Duodenal mucosa (tissue), 2 donors: Measurements from ENCODE around the gene UGT1A9.
"Not testable (repeated sequence)": the region's sequence is repeated elsewhere in the genome, so short reads cannot be mapped to it uniquely, and the experiment has no call there.

Source experiments
- H3K27ac ChIP-seq: one replicate; pipeline ENCODE4 v1.7.0; 2013; ENCODE audit warnings: low read depth, low read length
- H3K27me3 ChIP-seq, 2 donors: one replicate each; pipeline ENCODE4 v1.7.0; 2013; ENCODE audit warnings: low read length in 2 of 2, control low read depth in 1 of 2; ENCODE audit not compliant: insufficient read depth in 2 of 2, control insufficient read depth in 1 of 2
- H3K36me3 ChIP-seq, 2 donors: one replicate each; pipeline ENCODE4 v1.7.0; 2013; ENCODE audit warnings: low read length in 2 of 2, control low read depth in 1 of 2; ENCODE audit not compliant: insufficient read depth in 2 of 2, control insufficient read depth in 1 of 2
- H3K4me1 ChIP-seq, 2 donors: one replicate each; pipeline ENCODE4 v1.7.0; 2013; ENCODE audit warnings: low read length in 2 of 2, control low read depth in 1 of 2; ENCODE audit not compliant: insufficient read depth in 2 of 2, control insufficient read depth in 1 of 2
- H3K4me3 ChIP-seq, 2 donors: one replicate each; pipeline ENCODE4 v1.7.0; 2013; ENCODE audit warnings: low read length in 2 of 2, low read depth in 1 of 2
- H3K9ac ChIP-seq, 2 donors: one replicate each; pipeline ENCODE4 v1.7.0; 2013; ENCODE audit warnings: low read length in 2 of 2, low read depth in 1 of 2
- H3K9me3 ChIP-seq, 2 donors: one replicate each; pipeline ENCODE4 v1.7.0; 2013; ENCODE audit warnings: low read length in 2 of 2, control low read depth in 1 of 2; ENCODE audit not compliant: control insufficient read depth in 1 of 2

The UGT1A9 gene

DNA sequence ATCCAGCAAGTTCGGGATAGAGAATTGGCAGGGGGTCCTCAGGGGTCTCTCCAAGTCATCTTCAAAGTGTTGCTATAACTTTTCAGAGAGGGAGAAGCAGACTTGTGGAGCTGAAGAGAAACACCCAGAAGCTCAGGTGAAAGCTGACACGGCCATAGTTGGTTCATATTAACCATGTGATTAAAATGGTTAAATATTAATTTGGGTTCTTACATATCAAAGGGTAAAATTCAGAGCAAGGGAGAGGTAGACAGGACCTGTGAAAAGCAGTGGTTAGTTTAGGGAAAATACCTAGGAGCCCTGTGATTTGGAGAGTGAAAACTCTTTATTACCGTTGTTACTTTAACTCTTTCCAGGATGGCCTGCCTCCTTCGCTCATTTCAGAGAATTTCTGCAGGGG lies 20.9 kb downstream of the UGT1A9 start, which contains the start of gene UGT1A6:
UGT1A6 (plus strand) TSS at position 243 of the 400 bp plus-strand sequence; CDS start at position 358, 115 bp downstream.
- Histone ChIP-seq H3K27ac (no peak within 1 kb of the TSS), H3K4me1 (peaks cover 37 to 41% of the 10 kb centered on the region in 2 donors), H3K9ac (no peak within 1 kb of the TSS), H3K27me3 (no peaks in the 10 kb centered on the region), H3K4me3 (peak within 1 kb of the TSS; percentile 4 to 46), H3K9me3 (no peaks in the 10 kb centered on the region), H3K36me3 (no peaks in the 10 kb centered on the region)

DNA sequence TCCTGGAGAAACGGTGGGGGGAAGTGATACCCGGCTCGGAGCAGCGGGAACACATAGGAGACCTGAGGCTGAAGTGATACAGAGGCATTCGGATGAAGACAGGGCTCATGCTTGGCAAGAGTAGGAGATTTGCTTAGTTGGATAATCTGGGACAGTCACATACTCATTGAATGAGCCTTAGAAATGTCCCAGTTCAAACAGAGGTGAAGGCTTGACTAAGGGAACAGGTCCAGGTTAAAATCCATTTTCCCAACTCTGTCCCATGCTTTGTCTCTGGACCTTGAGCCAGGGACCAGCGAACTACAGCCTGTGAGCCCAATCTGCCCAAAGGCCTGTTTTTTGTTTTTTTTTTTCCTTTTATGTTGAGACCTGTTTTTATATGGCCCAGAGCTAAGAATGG lies 22.3 kb downstream of the UGT1A9 start:
- Histone ChIP-seq H3K9ac (no peak overlapping the region), H3K27me3 (no peaks in the 10 kb centered on the region), H3K9me3 (no peaks in the 10 kb centered on the region), H3K4me3 (no peak overlapping the region), H3K27ac (no peak overlapping the region), H3K36me3 (no peaks in the 10 kb centered on the region), H3K4me1 (peaks cover 34 to 37% of the 10 kb centered on the region in 2 donors)

DNA sequence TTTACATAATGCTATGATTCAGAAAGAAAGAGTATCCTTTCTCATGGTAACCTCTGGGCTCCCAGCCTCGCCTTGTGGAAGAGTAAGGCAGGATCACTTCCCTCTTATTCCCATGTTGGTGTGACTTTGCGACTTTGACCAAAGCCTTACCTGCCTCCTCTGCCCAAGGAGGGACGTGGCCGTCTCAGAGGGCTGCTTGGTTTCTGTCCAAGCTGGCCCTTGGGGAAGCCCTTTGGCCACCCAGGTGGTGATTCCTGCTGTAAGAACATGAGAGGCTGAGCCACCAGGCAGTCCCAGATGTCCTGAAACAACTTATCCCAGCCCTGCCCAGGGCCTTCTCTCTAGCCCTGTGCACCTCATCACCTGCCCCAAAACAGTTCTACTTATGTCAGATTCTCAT lies 27.0 kb downstream of the UGT1A9 start:
- H3K27me3 ChIP-seq, result no peaks in the 10 kb centered on the region
- H3K4me3 ChIP-seq, result no peak overlapping the region
- H3K4me1 ChIP-seq, result peaks cover 4 to 9% of the 10 kb centered on the region in 2 donors
- H3K27ac ChIP-seq, result no peak overlapping the region
- no peaks in the 10 kb centered on the region for H3K9me3 ChIP-seq
- no peaks in the 10 kb centered on the region for H3K36me3 ChIP-seq
- H3K9ac ChIP-seq, result no peak overlapping the region

- peaks cover 0 to 5% of the 10 kb centered on the region in 2 donors for H3K4me1 ChIP-seq
- no peak overlapping the region for H3K9ac ChIP-seq
- H3K4me3 ChIP-seq, result no peak overlapping the region
- no peak overlapping the region for H3K27ac ChIP-seq
- no peaks in the 10 kb centered on the region for H3K27me3 ChIP-seq
- no peaks in the 10 kb centered on the region for H3K9me3 ChIP-seq
- H3K36me3 ChIP-seq, result no peaks in the 10 kb centered on the region
Measured at GRCh38 chr2:233699424-233700027, 27.8 kb downstream of the UGT1A9 start.

GRCh38 chr2:233700028-233700635 lies 28.4 kb downstream of the UGT1A9 start:
- H3K36me3 ChIP-seq, result no peaks in the 10 kb centered on the region
- H3K4me3 ChIP-seq, result no peak overlapping the region
- peaks cover 0 to 5% of the 10 kb centered on the region in 2 donors for H3K4me1 ChIP-seq
- H3K9me3 ChIP-seq, result no peaks in the 10 kb centered on the region
- H3K27ac ChIP-seq, result no peak overlapping the region
- no peaks in the 10 kb centered on the region for H3K27me3 ChIP-seq
- H3K9ac ChIP-seq, result no peak overlapping the region

DNA sequence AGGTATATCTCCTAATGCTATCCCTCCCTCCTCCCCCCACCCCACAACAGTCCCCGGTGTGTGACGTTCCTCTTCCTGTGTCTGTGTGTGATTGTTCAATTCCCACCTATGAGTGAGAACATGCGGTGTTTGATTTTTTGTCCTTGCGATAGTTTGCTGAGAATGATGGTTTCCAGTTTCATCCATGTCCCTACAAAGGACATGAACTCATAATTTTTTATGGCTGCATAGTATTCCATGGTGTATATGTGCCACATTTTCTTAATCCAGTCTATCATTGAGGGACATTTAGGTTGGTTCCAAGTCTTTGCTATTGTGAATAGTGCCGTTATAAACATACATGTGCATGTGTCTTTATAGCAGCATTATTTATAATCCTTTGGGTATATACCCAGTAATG lies 29.1 kb downstream of the UGT1A9 start:
- not testable (repeated sequence) for H3K27me3 ChIP-seq, H3K27ac ChIP-seq, H3K36me3 ChIP-seq, H3K9me3 ChIP-seq, H3K9ac ChIP-seq, H3K4me3 ChIP-seq
- peaks cover 0 to 11% of the 10 kb centered on the region in 2 donors for H3K4me1 ChIP-seq

DNA sequence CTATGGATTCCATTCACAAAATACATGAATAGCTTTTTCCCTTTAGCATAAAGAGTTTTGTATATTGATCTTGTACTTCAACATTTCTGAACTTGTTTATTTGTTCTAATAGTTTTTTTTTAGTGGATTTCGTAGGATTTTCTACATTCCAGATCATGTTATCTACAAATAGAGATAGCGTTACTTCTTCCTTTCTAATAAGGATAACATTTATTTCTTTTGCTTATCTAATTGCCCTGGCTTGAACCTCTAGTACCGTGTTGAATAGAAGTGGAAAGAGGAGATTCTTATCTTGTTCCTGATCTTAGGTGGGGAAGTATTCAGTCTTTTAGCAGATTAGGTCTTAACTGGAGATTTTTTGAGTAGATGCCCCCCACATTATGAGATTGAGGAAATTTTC lies 30.5 kb downstream of the UGT1A9 start:
- no peak overlapping the region for H3K9ac ChIP-seq
- H3K4me1 ChIP-seq, result peaks cover 5 to 18% of the 10 kb centered on the region in 2 donors
- no peaks in the 10 kb centered on the region for H3K36me3 ChIP-seq
- H3K4me3 ChIP-seq, result no peak overlapping the region
- no peaks in the 10 kb centered on the region for H3K27me3 ChIP-seq
- H3K9me3 ChIP-seq, result no peaks in the 10 kb centered on the region
- H3K27ac ChIP-seq, result no peak overlapping the region

DNA sequence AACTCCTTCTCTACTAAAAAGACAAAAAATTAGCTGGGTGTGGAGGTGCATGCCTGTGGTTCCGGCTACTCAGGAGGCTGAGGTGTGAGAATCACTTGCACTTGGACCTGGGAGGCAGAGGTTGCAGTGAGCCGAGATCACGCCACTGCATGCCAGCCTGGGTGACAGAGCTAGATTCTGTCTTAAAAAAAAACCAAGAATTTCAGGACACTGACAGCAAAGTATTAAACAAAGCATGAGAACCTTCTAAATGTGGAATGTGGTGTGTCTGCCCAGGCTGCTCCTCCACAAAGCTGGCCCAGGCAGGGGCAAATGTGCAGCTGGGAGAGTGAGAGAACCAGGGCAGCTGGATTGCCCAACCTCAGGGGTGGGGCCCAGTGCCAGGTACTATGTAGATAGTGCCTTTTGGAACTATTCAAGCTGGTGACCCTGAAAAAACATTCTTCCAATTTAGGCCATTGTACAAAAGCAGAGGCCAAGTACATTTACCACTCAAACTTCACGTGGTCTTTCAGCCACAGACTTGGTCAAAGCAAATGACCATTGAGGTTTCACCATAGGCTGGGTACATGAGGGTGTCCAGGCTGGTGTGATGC lies 34.3 kb downstream of the UGT1A9 start:
- Histone ChIP-seq H3K27me3 (no peaks in the 10 kb centered on the region), H3K4me3 (no peak overlapping the region), H3K27ac (no peak overlapping the region), H3K9ac (no peak overlapping the region), H3K36me3 (no peaks in the 10 kb centered on the region), H3K9me3 (no peaks in the 10 kb centered on the region), H3K4me1 (peaks cover 7 to 13% of the 10 kb centered on the region in 2 donors)

GRCh38 chr2:233706720-233707119 lies 35.0 kb downstream of the UGT1A9 start:
- no peaks in the 10 kb centered on the region for H3K27me3 ChIP-seq
- H3K9me3 ChIP-seq, result no peaks in the 10 kb centered on the region
- no peak overlapping the region for H3K9ac ChIP-seq
- H3K4me1 ChIP-seq, result peaks cover 14 to 19% of the 10 kb centered on the region in 2 donors
- H3K27ac ChIP-seq, result no peak overlapping the region
- no peak overlapping the region for H3K4me3 ChIP-seq
- no peaks in the 10 kb centered on the region for H3K36me3 ChIP-seq

DNA sequence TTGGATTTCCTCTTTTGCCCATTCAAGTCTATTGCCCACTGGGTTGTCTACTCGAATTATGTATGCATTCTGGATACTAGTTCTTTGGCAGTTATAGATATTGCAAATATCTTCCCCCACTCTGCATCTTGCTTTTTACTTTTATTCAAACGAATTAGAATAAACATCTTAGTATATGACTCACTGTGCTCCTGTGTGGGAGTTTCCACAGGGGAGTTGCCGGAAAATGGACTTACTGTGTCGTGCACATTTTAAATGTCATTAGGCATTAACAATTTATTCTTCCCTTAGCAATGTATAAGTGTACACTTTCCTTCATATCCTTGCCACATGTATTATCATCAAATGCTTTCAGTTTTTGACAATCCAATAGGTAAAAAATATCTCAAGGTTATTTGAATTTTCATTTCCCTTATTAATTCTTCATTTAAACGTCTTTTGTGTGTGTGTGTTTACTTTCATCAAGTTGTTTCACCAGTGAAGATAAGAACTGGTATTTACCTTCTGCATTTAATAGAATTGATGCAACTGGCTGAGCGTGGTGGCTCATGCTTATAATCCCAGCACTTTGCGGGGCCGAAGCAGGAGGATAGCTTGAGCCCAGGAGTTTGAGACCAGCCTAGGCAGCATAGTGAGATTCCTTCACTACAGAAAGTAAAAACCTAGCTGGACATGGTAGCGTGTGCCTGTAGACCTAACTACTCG lies 36.4 kb downstream of the UGT1A9 start:
- Histone ChIP-seq H3K9ac (no peak overlapping the region), H3K4me3 (no peak overlapping the region), H3K36me3 (no peaks in the 10 kb centered on the region), H3K9me3 (no peaks in the 10 kb centered on the region), H3K27ac (no peak overlapping the region), H3K27me3 (no peaks in the 10 kb centered on the region), H3K4me1 (peaks cover 27 to 33% of the 10 kb centered on the region in 2 donors)
